ENCODE data around the gene RELN.
"Not testable (repeated sequence)": the region's sequence is repeated elsewhere in the genome, so short reads cannot be mapped to it uniquely, and the experiment has no call there.

Gene RELN

DNA sequence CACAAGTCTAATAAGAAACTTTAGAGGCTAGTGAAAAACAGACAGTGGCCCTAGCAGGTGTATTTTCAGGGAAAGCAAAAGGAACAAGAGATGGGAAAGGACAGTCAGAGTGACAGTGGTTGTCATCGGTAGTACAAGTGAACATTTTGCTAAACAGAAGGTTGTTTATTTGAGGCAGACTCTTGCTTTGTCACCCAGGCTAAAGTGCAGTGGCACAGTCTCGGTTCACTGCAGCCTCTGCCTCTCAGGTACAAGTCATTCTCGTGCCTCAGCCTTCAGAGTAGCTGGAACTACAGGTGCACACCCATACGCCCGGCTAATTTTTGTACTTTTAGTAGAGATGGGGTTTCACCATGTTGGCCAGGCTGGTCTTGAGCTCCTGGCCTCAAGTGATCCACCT is 195.8 kb downstream of the RELN start:
- H3K27ac ChIP-seq (ENCODE audit: extremely low read depth, low read depth, low read length), result no peak overlapping the region
- no peaks in the 10 kb centered on the region for H3K36me3 ChIP-seq (ENCODE audit: control insufficient read depth in 2 of 2, insufficient read depth in 1 of 2, low read length in 2 of 2)
- no peaks in the 10 kb centered on the region for H3K4me1 ChIP-seq (ENCODE audit: control insufficient read depth, insufficient read depth, low read length)
- ChIA-PET POLR2A (no interaction called here), CTCF (no interaction called here)
- no peak for TF ChIP-seq MEIS1 (CRISPR knock-in tag; IDR thresholded peaks at IDR 0.05; ENCODE audit: borderline replicate concordance)
- TF ChIP-seq SCRT2 (tag by site-specific recombination; IDR thresholded peaks at IDR 0.05), result no peak
- no peak for TF ChIP-seq GLI2 (tag by site-specific recombination; IDR thresholded peaks at IDR 0.05; ENCODE audit: borderline replicate concordance, low read depth)
- no peak for TF ChIP-seq IKZF3 (tag by site-specific recombination; IDR thresholded peaks at IDR 0.05)
- no peak for TF ChIP-seq ZIC2 (tag by site-specific recombination; IDR thresholded peaks at IDR 0.05)
- TF ChIP-seq ZNF707 (tag by site-specific recombination; IDR thresholded peaks at IDR 0.05), result no peak
- TF ChIP-seq HOXC10 (CRISPR knock-in tag; IDR thresholded peaks at IDR 0.05), result no peak
- no peak for TF ChIP-seq ZBTB20 (tag by site-specific recombination; IDR thresholded peaks at IDR 0.05)
- TF ChIP-seq SETDB1 (IDR thresholded peaks at IDR 0.05; ENCODE audit: insufficient read length, low read length), result no peak
- no peak for TF ChIP-seq ZNF416 (tag by site-specific recombination; IDR thresholded peaks at IDR 0.05)
- no peak for TF ChIP-seq MYNN (tag by site-specific recombination; IDR thresholded peaks at IDR 0.05; ENCODE audit: borderline replicate concordance)
- no peak for TF ChIP-seq GFI1B (tag by site-specific recombination; IDR thresholded peaks at IDR 0.05)
- no peak for TF ChIP-seq YY1 (tag by site-specific recombination; IDR thresholded peaks at IDR 0.05)
- no peak overlapping the region for H3K4me3 ChIP-seq (ENCODE audit: low read depth, low read length)
- H3K9me3 ChIP-seq (ENCODE audit: control insufficient read depth, insufficient read depth, low read depth, low read length), result no peaks in the 10 kb centered on the region

GRCh38 chr7:103791894-103792293 is 197.6 kb downstream of the RELN start:
- H3K36me3 ChIP-seq (ENCODE audit: control insufficient read depth in 2 of 2, insufficient read depth in 1 of 2, low read length in 2 of 2), result no peaks in the 10 kb centered on the region
- H3K4me3 ChIP-seq (ENCODE audit: low read depth, low read length), result no peak overlapping the region
- TF ChIP-seq ZNF530 (tag by site-specific recombination; IDR thresholded peaks at IDR 0.05; ENCODE audit: low read depth), result no peak
- no peak for TF ChIP-seq ZNF549 (tag by site-specific recombination; IDR thresholded peaks at IDR 0.05)
- TF ChIP-seq ZNF654 (tag by site-specific recombination; IDR thresholded peaks at IDR 0.05; ENCODE audit: low read depth), result no peak
- TF ChIP-seq ZNF555 (tag by site-specific recombination; conservative IDR thresholded peaks at IDR 0.05), result no peak
- TF ChIP-seq ZSCAN30 (tag by site-specific recombination; IDR thresholded peaks at IDR 0.05), result no peak
- TF ChIP-seq ZNF23 (tag by site-specific recombination; IDR thresholded peaks at IDR 0.05; ENCODE audit: borderline replicate concordance), result no peak
- TF ChIP-seq TCF7L2 (IDR thresholded peaks at IDR 0.05; ENCODE audit: borderline replicate concordance, low read depth, low read length), result no peak
- no peak for TF ChIP-seq ZNF704 (tag by site-specific recombination; IDR thresholded peaks at IDR 0.05)
- TF ChIP-seq ZNF423 (tag by site-specific recombination; IDR thresholded peaks at IDR 0.05), result no peak
- TF ChIP-seq ZNF140 (tag by site-specific recombination; IDR thresholded peaks at IDR 0.05), result no peak
- TF ChIP-seq ZNF24 (tag by site-specific recombination; IDR thresholded peaks at IDR 0.05), result no peak
- no peak for TF ChIP-seq YY2 (tag by site-specific recombination; IDR thresholded peaks at IDR 0.05)
- TF ChIP-seq KLF1 (tag by site-specific recombination; IDR thresholded peaks at IDR 0.05), result no peak
- TF ChIP-seq PRDM1 (tag by site-specific recombination; IDR thresholded peaks at IDR 0.05), result no peak
- TF ChIP-seq ZNF112 (tag by site-specific recombination; IDR thresholded peaks at IDR 0.05), result no peak
- no peak for TF ChIP-seq ZNF426 (tag by site-specific recombination; IDR thresholded peaks at IDR 0.05)
- no peak for TF ChIP-seq ZNF157 (tag by site-specific recombination; IDR thresholded peaks at IDR 0.05)
- TF ChIP-seq KLF9 (tag by site-specific recombination; IDR thresholded peaks at IDR 0.05; ENCODE audit: low read depth), result no peak
- no peaks in the 10 kb centered on the region for H3K4me1 ChIP-seq (ENCODE audit: control insufficient read depth, insufficient read depth, low read length)
- ChIA-PET POLR2A (no interaction called here), CTCF (no interaction called here)
- H3K9me3 ChIP-seq (ENCODE audit: control insufficient read depth, insufficient read depth, low read depth, low read length), result no peaks in the 10 kb centered on the region
- no peak overlapping the region for H3K27ac ChIP-seq (ENCODE audit: extremely low read depth, low read depth, low read length)

DNA sequence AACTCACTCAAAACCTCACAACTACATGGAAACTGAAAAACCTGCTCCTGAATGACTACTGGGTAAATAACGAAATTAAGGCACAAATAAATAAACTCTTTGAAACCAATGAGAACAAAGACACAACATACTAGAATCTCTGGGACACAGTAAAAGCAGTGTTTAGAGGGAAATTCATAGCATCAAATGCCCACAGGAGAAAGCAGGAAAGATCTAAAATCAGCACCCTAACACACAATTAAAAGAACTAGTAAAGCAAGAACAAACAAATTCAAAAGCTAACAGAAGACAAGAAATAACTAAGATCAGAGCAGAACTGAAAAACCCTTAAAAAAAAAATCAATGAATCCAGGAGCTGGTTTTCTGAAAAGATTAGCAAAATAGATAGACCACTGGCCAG is 202.4 kb downstream of the RELN start:
- POLR2A ChIA-PET; H3K27ac ChIP-seq (ENCODE audit: extremely low read depth, low read depth, low read length): not testable (repeated sequence)

More for the DNA sequence above, 202.4 kb downstream of the RELN start:
- H3K36me3 ChIP-seq (ENCODE audit: control insufficient read depth in 2 of 2, insufficient read depth in 1 of 2, low read length in 2 of 2); H3K4me3 ChIP-seq (ENCODE audit: low read depth, low read length); H3K4me1 ChIP-seq (ENCODE audit: control insufficient read depth, insufficient read depth, low read length); H3K9me3 ChIP-seq (ENCODE audit: control insufficient read depth, insufficient read depth, low read depth, low read length); CTCF ChIA-PET: not testable (repeated sequence)

Measured in HEK293 (cell line).